NCI-H1048 (cell line): ENCODE data around the gene EYS.
A peak's percentile ranks its signal among the peaks of the same experiment; 100 is the strongest.
"Not testable (repeated sequence)": the region's sequence is repeated elsewhere in the genome, so short reads cannot be mapped to it uniquely, and the experiment has no call there.

Experiments
- DNase-seq: peaks from one replicate; lab custom pipeline; 2025; lab: John Stamatoyannopoulos, UW

Gene EYS

DNA sequence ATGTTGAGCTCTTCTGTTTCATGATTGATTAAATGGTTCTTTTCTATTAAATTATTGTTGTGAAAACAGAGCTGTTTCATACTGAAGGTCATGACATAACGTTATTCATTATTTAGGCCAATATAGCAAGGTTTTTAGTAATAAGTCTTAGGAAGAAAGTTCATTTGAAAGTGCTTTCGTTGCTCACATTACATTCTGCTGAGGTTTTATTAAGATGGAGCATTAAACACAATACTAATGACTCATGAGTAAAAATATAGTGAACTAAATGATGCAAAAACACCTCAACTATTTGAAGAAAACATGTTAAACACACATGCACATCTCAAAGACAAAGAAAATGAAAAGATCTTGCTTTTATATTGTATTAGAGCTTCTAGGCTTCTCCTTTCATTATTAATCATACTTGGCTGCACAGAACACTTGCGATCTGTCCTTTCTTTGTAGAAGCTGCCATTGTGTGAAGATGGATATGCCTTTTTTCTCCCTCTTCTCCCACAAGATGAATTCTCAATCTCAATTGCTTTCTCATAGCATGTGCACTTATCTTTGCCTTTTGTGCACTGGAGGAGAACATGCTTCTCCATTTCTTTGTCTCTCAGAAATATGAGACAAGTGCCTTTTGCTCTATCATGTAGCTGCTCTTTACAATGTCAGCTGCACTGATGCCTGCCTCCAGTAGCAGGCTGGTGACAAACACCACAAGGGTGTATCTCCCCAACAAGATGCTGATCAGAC is 1759.1 kb downstream of the EYS start:
- no peak for DNase-seq

DNA sequence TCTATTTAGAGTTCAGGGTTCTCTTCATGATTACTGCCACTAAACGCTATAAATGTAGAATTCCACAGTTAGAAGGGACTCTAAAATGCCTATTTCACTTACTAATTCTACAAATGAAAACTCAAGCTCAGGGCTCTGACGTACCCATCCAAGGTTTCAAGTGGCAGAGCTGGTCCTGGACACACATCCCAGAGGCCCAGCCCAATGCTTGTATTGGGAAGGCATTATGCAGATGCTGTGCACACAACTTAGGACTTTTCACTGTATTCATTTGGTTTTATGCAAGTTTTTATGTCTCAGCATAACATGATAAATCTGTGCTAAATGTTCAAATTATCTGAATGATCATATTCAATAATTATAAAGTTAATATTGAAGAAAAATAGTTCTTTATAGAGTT is 1761.0 kb downstream of the EYS start:
- no peak for DNase-seq

DNA sequence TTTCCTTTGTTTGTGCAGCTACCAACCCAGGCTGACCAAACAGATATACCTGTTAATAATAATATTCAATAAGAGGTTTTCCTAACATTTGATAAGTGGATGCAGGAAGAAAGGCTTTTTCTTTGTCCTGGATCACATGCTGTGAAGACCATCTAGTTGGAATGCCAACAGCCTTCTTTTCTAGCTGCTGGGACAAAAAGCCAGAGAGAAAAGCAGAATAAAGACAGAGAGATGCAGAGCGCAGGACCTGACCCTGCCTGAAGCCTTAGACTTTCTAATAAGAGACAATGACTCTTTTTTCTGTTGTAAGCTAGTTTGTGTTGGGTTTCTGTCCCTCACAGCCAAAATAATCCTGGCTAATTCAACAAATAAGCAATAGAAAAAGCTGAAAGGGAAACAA is 1763.2 kb downstream of the EYS start:
- no peak for DNase-seq

DNA sequence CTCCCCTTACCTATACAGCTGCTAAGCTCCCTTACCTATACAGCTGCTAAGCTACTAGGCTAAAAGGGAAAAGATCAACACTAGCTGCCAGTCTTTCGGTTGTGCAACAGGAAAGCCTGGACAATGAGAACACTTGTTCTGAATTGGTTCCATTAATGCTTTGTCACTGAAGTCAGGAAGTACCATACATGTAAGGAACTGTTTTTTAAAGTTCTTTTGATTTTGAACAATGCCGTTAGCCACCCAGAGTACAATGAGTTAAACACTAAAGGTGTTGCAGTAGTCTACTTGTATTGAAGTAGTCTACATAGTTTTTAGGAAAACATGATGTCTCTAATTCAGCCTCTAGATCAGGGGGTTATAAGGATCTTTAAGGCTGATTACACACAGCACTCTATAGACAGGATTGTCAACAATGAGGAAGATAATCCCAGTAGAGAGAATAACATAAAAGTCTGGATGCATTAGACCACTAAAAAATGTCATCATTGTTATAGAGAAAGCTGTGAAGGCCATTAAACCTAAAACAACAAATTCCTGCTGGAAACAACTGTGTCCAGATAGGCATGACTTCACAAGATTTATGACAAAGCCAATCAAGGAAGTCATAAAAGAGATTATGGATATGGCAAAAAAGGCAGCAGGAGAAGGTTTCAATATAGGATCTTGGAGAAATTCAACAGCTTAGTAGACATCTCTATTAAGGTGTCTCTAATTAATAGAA is 1765.1 kb downstream of the EYS start:
- DNase-seq, result no peak

GRCh38 chr6:63940056-63940455 is 1767.0 kb downstream of the EYS start:
- no peak for DNase-seq

- no peak for DNase-seq
Observed at GRCh38 chr6:63936399-63936798, 1770.6 kb downstream of the EYS start.

- DNase-seq, result no peak
Observed at GRCh38 chr6:63935732-63936131, 1771.3 kb downstream of the EYS start.

DNA sequence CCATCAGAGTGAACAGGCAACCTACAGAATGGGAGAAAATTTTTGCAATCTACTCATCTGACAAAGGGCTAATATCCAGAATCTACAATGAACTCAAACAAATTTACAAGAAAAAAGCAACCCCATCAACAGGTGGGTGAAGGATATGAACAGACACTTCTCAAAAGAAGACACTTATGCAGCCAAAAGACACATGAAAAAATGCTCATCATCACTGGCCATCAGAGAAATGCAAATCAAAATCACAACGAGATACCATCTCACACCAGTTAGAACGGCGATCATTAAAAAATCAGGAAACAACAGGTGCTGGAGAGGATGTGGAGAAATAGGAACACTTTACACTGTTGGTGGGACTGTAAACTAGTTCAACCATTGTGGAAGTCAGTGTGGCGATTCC is 1773.1 kb downstream of the EYS start:
- DNase-seq, result not testable (repeated sequence)

DNA sequence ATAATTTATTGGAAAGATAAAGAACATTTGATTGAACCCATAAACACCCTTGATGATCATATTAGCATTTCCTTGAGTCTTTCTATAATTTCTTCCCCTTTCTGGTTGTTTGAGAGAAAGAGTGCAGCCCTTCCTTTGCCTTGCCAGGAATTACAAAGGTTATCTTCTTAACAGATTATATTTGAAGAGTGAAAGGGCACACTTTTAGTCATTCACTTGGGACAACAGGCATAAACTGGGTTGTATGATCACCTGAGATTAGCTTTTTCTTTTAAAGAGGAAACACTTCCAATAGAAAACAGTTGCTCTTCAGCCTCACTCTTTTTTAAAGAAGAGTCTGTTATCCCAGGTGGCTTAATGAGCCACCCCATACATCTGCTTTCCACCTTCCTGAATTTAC is 1776.2 kb downstream of the EYS start:
- DNase-seq, result no peak

DNA sequence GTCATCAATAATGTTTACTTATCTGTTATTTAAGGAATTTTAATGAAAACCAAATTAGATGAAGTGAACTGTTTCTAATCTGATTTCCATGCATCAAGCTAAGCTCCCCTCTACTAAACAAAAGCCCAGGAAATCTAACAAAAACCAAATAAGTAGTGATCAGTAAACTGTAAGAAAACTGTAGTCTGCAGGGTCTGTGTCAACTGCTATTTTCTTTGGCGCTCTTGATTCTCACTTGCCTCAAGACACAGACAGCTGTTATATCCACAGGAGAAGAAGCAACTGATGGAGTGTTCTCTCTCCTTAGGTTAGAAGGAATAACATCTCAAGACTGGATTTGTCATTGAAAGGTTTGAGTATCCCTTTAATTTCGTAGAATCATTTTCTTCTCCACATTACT is 1777.9 kb downstream of the EYS start:
- DNase-seq, result no peak

- no peak for DNase-seq
Observed at GRCh38 chr6:63928613-63929012, 1778.4 kb downstream of the EYS start.

- no peak for DNase-seq
Observed at GRCh38 chr6:63926950-63927927, 1779.8 kb downstream of the EYS start.

- no peak for DNase-seq
Observed at GRCh38 chr6:63926258-63926780, 1780.7 kb downstream of the EYS start.

DNA sequence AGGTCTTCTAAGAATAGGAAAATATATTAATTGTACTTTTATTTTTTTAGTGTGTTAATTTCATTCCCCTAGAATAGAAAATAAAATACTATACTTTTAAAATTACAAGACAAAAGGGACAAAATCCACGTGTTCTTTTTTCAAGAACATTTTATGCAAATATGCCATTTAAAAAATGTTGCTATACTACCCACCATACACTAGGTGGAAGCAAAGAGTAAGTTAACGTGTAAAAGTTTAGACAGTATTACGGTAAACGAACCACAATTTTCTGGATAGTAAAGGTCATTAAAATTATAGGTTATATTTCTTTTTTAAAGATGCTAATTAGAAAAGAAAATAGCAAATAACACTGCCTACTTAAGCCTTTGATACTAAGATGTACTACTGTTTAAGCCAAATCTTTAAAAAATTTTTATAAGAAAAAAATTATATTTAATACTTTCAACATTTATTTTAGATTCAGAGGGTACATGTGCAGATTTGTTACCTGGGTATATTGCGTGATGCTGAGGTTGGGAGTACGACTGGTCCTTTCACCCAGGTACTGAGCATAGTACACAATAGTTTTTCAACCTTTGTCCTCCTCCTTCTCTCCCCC is 1783.8 kb downstream of the EYS start:
- peak; percentile 8 for DNase-seq

DNA sequence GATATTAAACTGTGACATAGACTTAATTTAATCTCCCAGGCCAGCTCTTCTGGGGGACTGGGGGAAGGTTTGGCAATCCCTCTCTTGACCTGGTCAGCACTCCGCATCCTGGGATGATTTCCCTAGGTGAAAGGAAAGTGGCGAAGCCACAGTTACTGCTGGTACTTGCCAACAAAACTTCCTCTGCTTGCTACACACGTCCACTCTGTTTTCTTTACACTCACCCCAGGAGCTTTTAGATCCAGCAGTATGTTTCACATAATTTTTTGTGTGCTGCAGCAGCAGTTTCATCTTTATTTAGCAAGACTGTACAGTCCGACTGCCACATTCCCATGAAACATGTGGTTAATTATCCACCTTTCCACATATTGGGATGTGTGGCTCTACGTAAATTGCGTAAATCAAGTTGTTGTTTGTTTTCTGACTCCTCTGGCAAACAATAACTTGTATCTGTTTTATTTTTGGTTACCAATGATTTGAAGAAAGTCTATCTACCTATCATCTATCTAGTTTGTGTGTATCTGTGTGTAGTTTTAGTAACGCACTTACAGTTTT is 1787.4 kb downstream of the EYS start:
- no peak for DNase-seq

- no peak for DNase-seq
Observed at GRCh38 chr6:63912887-63913286, 1794.1 kb downstream of the EYS start.

- no peak for DNase-seq
Observed at GRCh38 chr6:63910863-63911551, 1796.0 kb downstream of the EYS start.

DNA sequence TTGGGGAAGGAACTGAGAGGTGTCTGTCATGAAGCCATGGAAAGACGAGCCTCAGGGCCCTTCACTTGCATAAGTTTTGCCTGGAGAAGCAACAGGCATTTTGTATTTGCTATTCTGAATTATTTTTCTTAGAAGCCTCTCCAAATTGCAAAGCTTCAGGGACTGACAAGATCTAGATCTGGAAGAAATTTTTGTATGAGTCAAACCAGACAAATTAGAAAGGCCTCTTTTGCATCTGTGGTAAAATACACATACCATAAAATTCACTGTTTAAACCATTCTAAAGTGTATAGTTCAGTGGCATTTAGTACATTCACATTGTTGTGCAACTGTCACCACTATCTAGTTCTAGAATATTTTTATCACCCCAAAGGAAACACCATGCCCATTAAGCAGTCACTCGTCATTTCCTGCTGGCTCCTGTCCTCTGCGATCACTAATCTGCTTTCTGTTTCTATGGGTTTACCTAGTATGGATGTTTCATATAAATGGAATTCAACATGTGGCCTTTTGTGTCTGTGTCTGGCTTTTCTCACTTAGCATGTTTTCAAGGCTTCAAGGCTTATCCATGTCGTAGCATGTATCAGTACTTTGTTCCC is 1802.3 kb downstream of the EYS start:
- DNase-seq, result no peak

DNA sequence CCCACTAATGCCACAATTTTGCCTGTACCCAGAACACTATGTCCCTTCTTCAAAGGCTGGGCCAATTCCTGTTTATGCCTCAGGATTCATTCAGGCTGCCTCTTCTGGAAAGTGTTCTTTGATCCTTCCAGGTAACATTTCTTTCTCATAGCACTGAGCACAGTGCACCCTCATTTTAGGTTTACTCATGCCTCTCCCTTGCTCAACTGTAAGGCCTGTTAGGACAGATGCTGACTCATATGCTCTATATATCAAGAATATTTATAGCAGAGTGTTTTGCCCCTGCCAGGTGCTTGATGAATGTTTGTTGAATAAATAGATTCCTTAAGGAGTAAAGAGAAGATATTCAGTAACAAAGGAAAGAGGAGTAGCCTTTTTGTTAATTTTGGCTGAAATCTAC is 1807.5 kb downstream of the EYS start:
- no peak for DNase-seq

DNA sequence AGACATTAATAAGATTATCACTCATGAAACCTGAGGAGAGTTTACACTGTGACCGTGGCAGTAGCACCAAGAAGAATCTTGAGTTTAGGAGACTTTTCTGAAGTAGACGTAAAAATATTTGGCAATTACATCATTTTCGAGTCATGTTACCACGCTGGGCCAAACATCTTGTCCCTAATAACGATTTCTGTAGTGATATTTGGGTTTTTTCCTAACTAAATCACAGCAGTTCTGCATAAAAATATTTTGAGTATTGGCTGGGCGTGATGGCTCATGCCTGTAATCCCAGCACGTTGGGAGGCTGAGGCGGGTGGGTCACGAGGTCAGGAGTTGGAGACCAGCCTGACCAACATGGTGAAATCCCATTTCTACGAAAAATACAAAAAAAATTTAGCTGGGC is 1809.1 kb downstream of the EYS start:
- DNase-seq, result no peak

- no peak for DNase-seq
Observed at GRCh38 chr6:63897459-63897858, 1809.6 kb downstream of the EYS start.
